CD4-positive, alpha-beta T cell treated with Interleukin-1 beta for 1 hour (primary cell): ENCODE data around the gene MYH7.
"Not testable (repeated sequence)": the region's sequence is repeated elsewhere in the genome, so short reads cannot be mapped to it uniquely, and the experiment has no call there.

ENCODE experiments used
- DNase-seq, 2 donors: peaks; one replicate each; pipeline ENCODE4 v3.0.0-alpha.2; 2020 to 2022

The MYH7 gene

GRCh38 chr14:23406725-23407355 lies 28.6 kb downstream of the MYH7 start:
- no peak for DNase-seq

GRCh38 chr14:23406244-23406643 lies 29.2 kb downstream of the MYH7 start:
- no peak for DNase-seq

- DNase-seq = no peak
Observed at GRCh38 chr14:23405516-23406025, 29.9 kb downstream of the MYH7 start.

GRCh38 chr14:23405096-23405495 lies 30.4 kb downstream of the MYH7 start:
- DNase-seq = no peak

GRCh38 chr14:23404331-23404900 lies 31.0 kb downstream of the MYH7 start:
- no peak for DNase-seq

- DNase-seq = no peak
Observed at GRCh38 chr14:23403908-23404307, 31.6 kb downstream of the MYH7 start.

GRCh38 chr14:23403139-23403438 lies 32.4 kb downstream of the MYH7 start:
- DNase-seq = no peak

GRCh38 chr14:23402296-23403138 lies 32.9 kb downstream of the MYH7 start:
- no peak for DNase-seq

- no peak for DNase-seq
Observed at GRCh38 chr14:23401291-23401690, 34.2 kb downstream of the MYH7 start.

GRCh38 chr14:23400496-23401149 lies 34.8 kb downstream of the MYH7 start:
- not testable (repeated sequence) for DNase-seq

GRCh38 chr14:23399591-23399990 lies 35.9 kb downstream of the MYH7 start:
- no peak for DNase-seq

GRCh38 chr14:23399136-23399535 lies 36.3 kb downstream of the MYH7 start:
- DNase-seq = no peak

- DNase-seq = no peak
Observed at GRCh38 chr14:23398348-23398747, 37.1 kb downstream of the MYH7 start.

GRCh38 chr14:23396781-23397407 lies 38.6 kb downstream of the MYH7 start:
- DNase-seq = no peak

- no peak for DNase-seq
Observed at GRCh38 chr14:23396126-23396525, 39.3 kb downstream of the MYH7 start.

GRCh38 chr14:23392613-23393012 lies 42.8 kb downstream of the MYH7 start:
- DNase-seq = no peak

GRCh38 chr14:23389871-23390270 lies 45.6 kb downstream of the MYH7 start:
- not testable (repeated sequence) for DNase-seq

GRCh38 chr14:23389396-23389795 lies 46.1 kb downstream of the MYH7 start:
- no peak for DNase-seq

GRCh38 chr14:23388996-23389395 lies 46.5 kb downstream of the MYH7 start:
- DNase-seq = no peak

- no peak for DNase-seq
Observed at GRCh38 chr14:23387916-23388882, 47.3 kb downstream of the MYH7 start.

GRCh38 chr14:23386999-23387398 lies 48.5 kb downstream of the MYH7 start:
- no peak for DNase-seq

GRCh38 chr14:23386266-23386657 lies 49.2 kb downstream of the MYH7 start:
- DNase-seq = not testable (repeated sequence)
